ENCODE measurements around the gene SEC11A.
A peak's percentile ranks its signal among the peaks of the same experiment; 100 is the strongest.
"Not testable (repeated sequence)": the region's sequence is repeated elsewhere in the genome, so short reads cannot be mapped to it uniquely, and the experiment has no call there.

The SEC11A gene

DNA sequence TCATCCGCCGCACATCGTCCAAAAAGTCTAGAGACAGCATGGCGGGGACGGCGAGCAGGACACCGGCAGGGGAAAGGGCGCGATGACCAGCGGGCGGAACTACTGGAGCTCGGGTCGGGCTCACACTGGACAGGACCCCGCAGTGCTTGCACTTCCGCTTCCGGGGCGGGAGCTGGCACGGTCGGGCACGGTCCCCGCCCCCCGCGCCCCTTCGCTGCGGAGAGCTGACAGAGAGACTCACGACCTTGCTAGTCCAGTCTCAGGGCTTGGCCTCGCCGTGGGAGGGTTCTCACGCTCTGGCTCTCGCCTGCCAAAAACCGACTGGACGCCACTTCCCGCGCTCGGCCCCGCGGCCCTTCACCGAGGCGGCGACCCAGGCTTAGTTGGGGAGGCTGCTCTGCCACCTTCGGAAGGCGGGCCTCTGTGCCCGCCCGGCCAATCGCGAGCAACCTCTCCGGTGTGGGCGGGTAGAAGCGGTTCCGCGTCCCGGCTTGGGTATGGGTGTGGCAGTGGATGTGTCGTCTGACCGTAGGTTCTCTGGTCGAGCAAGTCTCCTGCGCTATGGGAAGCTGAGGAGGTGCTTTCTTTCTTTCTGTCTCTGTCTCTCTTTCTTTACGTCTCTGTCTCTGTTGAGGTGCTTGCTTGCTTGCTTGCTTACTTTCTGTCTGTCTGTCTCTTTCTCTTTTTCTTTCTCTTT, at the start of gene SEC11A:
SEC11A (minus strand) TSS at position 104 of the 697 bp plus-strand sequence; CDS start at position 40, 64 bp downstream.
- peak; percentile 88 to 89 for DNase-seq

DNA sequence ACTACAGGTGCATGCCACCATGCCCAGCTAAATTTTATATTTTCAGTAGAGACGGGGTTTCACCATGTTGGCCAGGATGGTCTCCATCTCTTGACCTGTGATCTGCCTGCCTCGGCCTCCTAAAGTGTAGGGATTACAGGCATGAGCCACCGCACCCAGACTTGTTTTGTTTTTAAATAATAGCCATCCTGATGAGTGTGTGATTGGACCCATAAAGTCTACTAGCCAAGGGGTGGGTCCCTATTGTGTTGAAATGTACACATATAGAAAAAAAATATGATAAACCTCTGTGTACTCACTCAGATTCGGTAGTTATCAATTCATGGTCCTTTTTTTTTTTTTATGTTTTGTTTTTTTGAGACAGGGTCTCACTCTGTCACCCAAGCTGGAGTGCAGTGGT, 49.7 kb upstream of the SEC11A start:
- DNase-seq, result no peak

GRCh38 chr15:84764989-84765388, 49.0 kb upstream of the SEC11A start:
- DNase-seq, result no peak

- DNase-seq, result no peak
Observed at GRCh38 chr15:84764585-84764984, 48.6 kb upstream of the SEC11A start.

DNA sequence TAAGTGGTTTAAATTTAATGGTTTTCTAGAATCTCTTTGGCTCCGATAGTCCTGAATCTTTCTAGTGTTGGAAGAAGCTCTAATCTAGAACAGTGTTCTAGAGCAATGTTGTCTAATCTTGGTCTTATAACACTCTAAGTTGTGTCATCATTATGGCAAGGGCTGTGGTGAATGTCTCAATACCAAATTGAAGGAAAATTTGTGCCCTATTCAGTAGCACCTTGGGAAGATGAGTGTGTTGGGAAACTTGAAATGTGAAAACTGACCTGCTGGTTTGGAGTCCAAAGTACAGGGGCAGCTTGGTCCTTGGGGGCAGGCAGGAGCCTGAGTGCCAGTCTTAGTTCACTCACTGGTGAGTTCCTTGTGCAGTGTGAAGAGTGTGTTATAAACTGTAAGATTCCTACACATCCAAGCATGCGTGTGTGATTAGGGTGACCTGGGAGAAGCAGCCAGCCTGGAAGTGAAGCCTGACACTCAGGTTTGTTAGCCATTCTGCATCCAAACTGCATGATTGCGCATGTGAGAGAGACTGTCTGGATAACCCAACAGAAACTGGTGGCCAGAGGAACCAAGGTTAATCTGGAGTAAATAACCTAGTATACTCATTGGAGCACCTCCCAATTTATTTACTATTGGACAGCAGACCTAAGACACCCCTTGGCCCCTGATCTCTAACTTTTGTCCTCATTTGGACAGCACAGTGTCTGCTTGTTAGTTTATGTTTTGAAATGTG, 47.1 kb upstream of the SEC11A start:
- no peak for DNase-seq

- no peak for DNase-seq
Observed at GRCh38 chr15:84761607-84762131, 45.7 kb upstream of the SEC11A start.

DNA sequence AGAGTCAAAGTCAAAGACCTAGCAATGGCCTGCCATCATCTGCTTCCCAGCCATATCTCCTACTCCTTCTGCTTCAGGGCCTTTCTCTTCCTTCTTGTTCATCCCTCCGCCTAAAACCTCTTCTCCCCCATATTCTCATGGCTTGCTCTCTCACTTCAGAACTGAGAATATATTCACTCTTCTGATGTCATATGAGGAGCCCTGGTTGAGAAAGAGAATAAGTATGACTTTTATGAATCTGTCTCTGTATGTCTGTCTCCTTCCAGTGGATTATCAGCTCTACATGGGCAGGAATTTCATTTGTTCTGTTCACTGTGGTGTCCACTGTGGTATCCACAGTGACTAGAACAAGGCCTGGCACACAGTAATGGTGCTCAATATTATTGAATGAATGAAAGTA, 44.3 kb upstream of the SEC11A start:
- DNase-seq, result no peak

DNA sequence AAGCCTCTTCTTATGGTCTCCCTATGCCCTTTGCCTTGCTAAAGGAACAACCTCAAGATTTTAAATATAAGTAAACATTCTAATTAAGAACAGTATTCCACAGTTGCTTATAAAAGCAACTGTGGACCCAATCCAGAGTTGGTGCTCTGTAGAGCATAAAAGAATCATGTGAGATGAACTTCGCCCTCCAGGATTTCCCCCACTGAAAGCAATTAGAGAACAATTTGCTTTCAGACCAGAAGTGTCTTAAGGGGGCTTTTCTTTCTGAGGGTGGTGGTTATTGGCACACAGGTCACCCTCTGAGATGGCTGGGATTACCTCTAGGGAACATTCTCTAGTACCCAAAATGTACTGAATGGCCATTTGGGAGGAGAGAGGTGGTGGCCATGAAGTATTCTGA, 43.1 kb upstream of the SEC11A start:
- DNase-seq, result no peak

DNA sequence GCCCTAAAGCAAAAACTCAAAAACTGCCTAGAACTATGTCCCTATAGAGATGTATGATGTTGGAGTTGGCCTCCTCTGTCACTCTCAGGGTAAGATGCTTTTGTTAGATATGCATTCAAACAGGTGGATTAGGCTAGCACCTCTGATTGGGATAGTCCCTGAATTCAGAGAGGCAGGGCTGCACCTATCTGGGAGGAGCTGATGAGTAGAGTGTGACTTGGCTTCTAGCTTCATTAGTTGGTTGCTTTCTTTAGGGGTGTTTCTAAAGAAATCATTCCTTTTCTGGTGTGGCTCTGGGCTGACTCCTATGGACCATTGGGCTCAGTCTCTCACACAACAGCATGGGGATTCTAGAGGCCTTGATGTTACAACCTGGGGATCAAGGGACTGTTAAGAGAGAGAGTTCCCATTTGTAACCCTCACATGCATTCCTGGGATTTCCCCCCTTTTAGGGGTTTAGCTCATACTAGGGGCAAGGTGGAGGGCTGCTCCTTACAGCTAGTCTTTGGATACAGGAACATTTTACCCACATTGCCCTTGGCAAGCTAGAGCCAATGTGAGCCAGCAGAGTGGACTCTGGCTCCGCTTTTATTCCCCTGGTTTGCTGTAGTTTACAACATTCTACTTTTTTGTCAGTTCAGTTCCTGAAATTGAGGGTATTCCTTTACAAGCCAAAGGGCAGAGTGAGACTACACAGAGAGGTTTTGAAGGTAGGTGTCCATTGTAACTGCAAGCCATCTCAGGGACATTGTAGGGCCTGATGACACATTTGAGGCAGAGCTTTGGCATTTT, 40.0 kb upstream of the SEC11A start:
- DNase-seq, result no peak

DNA sequence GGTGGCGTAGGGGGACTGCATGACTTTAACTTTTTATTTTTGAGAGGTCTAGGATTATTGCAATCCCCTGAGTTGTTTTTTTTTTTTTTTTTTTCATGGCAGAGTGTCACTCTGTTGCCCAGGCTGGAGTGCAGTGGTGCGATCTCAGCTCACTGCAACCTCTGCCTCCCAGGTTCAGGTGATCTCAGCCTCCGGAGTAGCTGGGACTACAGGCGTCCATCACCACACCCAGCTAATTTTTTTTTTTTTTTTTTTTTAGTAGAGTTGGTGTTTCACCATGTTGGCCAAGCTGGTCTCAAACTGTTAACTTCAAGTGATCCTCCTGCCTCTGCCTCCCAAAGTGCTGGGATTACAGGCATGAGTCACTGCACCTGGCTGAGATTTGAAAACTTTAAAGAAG, 39.0 kb upstream of the SEC11A start:
- DNase-seq, result not testable (repeated sequence)

DNA sequence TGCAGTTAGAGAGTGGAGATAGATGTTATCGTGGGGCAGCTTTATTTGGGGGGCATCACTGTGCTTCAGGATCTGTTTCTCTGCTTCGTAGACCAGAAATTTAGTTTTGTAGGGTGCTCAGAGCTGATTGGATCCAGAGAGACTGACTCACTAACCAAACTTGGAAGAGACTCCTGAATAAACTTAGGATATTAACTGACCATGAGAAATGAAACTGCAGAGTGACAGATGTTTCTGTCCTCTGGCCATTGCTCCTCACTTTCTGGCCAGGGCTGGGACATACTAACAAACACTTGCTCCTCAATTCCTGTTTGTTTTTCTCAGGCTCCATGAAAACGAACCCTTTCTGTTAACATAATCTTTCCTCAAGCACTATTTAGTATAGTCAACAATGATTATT, 36.8 kb upstream of the SEC11A start:
- DNase-seq, result no peak

GRCh38 chr15:84752195-84752594, 36.3 kb upstream of the SEC11A start:
- DNase-seq, result no peak

- not testable (repeated sequence) for DNase-seq
Observed at GRCh38 chr15:84751721-84752120, 35.8 kb upstream of the SEC11A start.

DNA sequence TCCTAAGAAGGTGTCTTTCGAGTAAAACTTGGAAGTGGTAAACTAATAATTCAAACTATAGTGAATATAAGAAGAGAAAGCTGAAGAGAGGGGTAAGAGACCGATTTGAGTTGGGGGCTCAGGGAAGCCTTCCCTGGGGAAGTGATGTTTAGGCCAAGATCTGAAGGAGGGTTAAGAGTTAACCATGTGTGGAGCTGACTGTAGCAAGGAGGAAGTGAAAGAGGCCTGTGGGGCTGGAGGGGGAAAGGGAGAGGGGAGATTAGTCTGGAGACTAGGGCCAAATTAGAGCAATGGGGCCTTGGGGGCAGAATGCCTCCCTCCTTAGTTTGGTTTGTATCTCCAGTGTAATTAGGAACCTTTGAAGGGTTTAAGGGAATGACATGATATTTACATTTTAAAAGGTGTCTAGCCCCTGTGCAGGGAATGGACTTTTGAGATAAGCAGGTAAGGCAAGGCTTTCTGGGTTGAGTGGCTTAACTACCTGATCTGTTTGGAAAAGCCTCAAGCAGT, 34.7 kb upstream of the SEC11A start:
- no peak for DNase-seq

DNA sequence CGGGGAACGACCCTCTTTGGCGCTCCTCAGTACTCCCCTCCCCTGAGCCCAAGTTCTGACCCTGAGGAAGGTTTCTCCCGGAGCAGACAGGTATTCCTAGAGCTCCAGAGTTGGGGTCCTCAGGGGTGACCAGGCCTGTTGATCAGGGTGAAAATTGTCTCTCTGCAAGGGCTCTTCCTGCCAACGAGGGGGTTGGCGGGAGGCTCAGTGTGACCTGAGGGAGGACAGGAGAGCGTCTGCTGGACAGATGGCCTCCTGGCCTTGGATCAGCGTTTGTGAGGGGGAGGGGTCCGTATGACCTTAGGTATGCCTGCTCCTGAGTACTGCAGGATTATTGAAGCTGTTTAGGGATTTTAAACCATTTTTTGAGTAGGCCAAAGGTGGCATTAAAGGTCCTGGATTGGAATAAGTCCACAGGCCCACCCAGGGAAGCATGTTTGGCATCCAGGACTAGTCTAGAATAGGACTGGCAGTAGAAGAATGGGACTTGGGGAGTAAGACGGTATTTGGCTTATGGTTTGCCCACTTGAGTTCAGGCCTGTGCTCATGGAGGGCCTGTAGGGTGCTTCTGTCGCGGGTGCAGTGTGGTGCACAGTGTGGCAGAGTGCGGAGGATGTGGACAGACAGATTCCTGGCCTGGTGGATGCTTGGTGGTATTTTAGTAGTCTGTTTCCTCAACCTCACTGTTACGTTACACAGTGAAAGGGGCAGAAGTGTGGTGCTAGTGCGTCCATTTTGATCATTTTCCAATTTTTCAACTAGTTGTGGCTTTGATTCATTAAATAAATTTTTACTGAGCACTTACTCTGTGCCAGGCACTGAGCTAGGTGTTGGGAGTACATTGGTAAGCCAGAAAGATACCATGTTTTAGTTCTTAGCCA, 33.4 kb upstream of the SEC11A start:
- peak; percentile 31 to 32 for DNase-seq

DNA sequence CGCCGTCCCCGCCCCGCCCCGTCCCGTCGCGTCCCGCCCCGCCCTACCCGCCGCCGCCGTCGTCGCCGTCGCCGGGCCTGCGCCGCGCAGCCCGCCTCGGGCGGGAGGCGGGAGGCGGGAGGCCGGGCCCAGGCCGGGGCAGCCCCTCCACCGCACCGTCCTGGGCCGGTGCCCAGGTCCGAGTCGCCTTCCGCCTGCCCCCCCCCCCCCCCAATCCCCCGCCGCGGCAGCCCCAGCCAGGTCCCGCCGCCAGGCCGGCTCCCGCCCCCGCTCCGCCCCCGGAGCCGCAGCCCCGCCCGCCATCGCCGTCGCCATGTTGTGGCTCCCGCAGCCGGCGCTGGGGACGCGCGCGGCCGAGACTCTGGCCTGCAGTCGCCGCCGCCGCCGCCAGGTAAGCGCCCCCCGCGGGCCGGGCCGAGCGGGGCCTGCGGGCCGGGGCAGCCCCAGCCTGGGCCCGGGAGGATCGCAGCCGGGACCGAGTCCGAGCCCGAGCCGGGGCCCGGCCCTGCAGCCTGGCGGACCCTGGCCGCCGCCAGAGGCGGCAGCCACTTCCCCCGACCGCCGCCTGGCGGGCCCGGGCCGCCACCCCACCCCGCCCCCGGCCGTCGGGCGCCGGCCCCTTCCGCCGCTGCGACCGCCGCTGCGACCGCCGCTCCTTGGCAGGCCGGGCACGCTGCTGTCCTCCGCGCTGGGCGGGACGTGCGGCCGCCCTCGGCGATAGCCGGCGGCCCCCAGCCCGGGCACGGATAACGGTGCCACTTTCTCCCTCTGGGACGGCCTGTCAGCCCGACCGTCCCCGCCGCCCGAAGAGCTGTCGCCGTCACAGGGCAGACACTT, 32.6 kb upstream of the SEC11A start, which contains the start of gene ZNF592:
ZNF592 (plus strand) TSS at position 319 of the 837 bp plus-strand sequence. CDS start 34,084 bp downstream, outside the sequence.
- DNase-seq, result peak; percentile 77

DNA sequence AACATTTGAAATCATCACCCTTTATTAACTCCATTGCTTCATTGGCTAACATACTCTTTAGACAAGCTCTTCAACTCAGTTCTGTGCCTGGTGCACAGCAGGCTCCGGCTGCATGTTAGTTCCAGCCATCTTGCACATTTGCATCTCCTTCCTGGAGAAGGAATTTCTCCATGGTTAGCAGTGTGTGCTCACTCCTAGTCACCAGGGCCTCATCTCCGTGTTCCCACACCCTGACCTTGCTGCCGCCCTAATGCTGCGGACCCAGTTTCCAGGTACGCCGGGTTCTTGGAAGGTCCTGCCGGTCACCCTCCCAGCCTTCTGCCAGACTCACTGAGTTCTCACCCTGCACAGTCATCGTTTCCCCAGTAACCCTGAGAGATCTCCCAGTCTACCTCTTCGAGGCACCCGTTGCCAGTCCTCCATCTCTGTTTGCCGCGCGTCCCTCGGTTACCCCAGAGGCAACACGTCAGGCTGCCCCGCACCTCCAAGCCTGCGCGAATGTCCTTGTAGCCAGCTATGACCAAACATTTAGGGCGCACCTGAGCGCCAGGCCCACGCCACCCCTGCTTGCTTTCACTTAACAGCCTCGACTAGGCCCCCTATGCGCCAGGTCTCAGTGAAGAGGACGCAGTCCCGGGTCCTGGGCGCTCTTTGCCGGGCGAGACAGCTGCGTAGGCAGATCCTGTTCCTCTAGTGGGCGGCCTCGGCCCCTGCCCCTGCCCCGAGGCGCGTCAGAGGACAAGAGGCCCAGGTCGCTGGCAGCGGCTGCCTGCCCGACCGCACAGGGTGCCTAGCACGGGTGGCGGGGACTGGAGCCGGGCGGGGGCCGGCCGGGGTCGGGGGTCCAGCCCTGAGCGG, 31.7 kb upstream of the SEC11A start:
- peak; percentile 52 to 58 for DNase-seq

DNA sequence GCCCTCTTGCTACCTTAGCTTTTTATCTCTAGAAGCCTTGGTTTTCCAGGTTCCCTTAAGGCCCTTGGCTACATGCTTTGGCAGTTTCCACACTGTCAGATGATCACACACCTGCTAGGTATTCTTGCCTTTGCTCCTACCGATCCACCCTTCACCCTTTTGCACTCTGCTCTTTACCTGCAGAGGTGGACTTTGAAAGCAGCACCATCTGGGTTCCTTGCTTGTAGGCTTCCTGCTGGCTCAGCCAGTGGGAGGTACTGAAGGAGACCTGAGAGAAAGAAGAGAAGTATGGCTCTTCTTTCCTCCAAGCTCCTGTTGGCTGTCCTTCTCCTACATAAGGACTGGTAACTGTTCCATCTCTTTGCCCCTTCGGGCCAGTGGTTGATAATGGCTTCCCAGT, 25.2 kb upstream of the SEC11A start:
- no peak for DNase-seq

DNA sequence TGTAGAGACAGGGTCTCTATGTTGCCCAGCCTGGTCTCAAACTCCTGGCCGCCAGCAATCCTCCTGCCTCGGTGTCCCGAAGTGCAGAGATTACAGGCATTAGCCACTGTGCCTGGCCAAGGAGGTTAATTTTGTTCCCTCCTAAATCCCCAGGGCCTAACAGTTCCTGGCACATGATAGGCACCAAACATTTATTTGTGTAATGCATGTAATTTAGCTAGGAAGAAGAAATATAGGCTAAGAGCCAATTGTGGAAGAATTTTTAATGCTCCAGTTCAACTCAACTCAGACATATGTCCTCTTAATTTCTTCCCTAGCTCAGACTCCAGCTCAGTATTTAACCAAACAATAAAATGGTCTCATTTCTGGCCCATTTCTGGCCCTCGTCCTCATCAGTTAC, 24.8 kb upstream of the SEC11A start:
- no peak for DNase-seq

DNA sequence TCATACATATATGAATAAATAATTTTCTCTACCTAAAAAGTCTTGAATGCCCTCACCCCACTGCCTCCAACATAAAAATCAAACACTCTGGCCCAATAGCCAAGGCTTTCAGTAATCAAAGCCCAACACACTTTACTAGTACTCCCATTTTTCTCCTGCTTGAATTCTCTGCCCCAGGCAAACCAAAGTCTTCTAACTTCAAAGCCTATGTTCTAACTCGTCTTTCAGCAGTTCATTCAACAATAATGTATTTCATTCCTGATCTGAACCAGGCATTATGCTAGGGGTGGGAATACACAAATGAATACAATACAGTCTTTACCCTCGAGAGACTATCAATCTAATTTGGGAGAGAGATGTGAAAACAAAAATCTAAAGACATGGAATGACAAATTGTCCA, 21.1 kb upstream of the SEC11A start:
- no peak for DNase-seq

Data from stimulated activated CD4-positive, alpha-beta T cell treated with anti-CD3 and anti-CD28 coated beads, Interleukin-4, amount 100 ng/mL, for 4 hours (primary cell).